NOMO-1 treated with DMSO at 0.1 percent for 48 hours (cell line): ENCODE results near the gene EEF1AKMT4.
A peak's percentile ranks its signal among the peaks of the same experiment; 100 is the strongest.
"Not testable (repeated sequence)": the region's sequence is repeated elsewhere in the genome, so short reads cannot be mapped to it uniquely, and the experiment has no call there.

ENCODE experiments used
- DNase-seq: peaks from one replicate; lab custom pipeline; 2025; ENCODE audit not compliant: unreplicated experiment; lab: John Stamatoyannopoulos, UW

EEF1AKMT4 gene

DNA sequence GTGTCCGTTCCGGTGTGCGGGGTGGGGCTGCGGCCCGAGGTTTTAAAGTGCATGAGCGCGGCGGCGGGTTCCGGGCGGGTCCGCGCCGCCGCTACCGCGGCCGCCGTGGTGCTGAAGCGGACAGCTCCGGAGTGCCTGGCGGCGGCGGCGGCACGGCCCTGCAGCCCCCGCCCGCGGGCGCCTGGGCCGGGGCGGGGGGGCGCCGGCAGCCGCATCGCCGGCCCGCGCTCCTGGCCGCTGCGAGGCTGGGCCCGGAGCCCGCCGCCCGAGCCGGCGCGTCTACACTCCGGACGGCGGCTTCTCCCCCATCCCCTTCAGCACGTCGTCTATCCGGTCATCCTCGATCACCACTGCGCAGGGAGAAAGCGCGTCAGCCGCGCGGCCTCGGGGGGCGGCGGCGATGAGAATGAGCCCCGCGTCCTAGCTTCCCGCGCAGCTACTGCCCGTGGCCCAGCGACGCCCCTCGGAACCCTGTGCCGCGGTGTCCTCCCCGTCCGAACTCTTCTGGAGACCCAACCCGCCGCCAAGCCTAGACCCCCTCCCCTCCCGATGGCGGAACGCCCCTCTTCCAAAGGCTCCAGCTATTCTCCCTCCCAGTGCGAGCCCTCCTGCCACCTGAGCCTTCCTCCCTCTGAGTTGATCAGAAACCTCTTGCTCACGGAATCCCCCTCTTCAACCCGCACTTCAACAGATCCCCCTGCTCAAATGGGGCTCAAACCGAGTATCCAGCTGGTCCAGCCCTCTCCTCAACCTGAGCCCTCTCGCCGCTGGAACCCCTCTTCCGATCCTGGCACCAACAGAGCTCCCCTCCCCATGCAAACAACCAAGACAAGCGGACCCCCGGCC lies 10.6 kb downstream of the EEF1AKMT4 start:
- peak; percentile 44 for DNase-seq

DNA sequence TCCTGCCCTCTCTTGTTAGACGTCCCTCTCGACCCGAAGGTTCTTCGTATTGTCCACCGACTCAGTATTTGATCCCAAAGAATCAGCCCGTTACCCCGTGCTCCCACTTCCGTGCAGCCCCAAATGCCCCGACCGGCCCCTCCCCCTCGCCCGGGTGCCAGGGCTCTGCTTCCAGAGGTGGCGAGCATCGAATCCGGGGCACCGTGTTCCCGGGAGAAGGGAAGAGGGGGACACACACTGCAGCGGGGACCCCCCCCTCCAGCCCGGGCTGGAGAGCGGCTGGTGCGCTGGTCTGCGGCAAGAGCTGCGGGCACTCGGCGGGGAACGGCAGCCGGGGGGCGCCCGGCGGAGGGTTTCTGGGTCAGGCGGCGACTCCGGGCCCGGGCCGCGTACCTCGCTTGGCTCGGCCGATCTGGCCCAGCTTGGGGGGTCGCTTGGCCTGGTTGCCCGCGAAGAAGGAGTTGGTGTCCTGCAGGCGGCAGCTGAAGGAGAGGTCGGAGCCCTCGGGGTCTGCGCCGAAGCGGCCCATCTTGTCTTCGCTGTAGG lies 11.3 kb downstream of the EEF1AKMT4 start:
- no peak for DNase-seq

DNA sequence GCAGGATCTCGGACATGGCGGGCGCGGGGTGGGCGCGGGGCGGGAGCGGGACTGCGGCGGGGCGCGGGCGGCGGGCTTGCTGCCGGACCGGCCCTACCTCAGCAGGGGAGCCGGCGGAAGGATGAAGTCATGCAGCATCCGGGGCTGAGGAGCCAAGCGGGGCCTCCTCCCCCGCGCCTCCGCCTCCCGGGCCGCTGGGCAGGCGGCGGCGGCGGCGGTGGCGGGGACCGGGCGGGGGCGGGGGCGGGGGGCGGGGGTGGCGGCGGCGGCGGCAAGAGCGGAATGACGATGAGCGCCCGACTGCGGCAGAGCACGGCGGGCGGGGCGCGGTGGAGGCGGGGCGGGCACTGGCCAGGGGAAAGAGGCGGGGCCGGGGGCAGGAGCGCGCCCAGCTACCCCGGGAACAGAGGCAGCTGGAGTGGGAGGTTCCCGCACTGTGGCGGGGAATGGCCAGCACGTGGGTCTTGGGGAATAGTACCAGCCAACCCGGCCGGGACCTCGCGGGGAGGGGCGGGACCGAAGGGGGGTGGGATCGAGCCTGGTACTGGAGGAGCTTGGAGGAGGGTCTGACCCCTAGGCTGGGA lies 11.9 kb downstream of the EEF1AKMT4 start, which contains the start of gene CAMK2N2:
Gene CAMK2N2, minus strand, starts transcription at position 284 of the 584 bp plus-strand sequence. Its CDS starts 268 bp downstream, at position 16.
- DNase-seq, result peak; percentile 28

DNA sequence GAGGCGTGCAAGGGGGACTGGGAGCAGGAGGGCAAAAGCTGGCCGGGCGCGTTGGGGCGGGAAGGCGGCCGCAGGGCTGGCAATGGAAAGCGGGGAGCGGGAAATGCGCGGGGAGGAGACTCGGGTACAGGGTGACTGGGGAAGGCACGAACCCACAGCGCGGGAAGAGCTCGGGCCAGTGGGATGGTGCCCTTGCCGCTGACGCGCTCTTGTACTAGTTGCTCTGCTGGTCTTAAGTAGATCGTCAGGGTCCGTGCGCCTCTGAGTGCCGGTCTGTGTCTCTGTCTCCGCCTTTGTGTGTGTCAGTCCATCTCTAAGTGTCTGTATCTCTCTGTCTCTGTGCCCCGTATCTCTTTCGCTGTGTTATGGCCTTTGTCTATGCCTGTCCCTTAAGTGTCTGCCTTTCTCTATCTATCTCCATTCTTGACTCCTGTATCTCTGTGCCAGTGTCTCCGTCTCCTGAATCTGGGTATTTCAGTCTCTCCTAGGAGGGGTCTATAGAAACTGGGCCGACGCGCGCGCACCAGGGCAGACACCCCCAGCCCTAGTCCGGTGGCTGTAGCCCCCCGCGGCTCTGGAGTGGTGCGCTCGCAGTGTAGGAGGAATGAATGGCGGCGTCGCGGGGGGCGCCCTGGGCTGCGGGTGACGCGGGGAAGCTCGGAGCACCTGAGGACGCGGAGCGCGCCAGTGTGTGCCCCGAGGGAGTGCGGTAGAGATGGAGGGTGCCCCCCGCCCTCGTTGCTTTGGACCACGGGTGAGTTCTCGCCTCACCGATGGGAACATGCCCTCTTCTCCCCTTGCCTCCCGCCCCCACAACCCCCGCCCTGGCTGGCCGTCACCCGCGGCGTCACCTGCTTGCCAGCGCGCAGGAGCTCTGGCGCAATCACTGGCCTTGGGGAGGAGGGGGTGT lies 12.6 kb downstream of the EEF1AKMT4 start:
- peak; percentile 27 for DNase-seq

DNA sequence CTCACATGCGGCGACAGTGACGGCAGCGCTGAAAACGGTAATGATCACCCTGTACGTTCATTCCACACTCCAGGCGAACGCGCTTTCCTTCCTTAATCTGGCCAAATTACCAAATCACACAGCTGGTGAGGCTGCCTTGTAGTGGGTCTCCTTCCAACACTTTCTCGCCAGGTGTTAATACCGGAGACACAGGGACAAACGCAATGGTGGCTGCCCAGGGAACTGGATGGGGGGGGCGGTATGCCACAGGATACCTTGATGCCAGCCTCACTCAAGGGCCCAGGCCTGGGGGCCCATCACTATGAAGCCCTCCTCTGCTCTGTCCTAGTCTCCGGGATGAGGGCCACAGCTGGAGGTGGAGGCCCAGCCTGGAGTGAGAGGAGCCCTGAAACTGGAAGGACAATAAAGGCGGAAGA lies 13.3 kb downstream of the EEF1AKMT4 start:
- no peak for DNase-seq

DNA sequence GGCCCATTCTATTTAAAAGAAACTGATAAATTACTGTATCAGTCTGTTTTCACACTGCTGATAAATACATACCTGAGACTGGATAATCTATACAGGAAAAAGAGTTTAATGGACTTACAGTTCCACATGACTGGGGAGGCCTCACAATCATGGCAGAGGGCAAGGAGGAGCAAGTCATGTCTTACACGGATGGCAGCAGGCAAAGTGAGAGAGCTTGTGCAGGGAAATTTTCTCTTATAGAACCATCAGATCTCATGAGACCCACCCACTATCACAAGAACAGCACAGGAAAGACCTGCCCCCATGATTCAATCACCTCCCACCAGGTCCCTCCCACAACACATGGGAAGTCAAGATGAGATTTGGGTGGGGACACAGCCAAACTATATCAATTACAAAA lies 17.8 kb downstream of the EEF1AKMT4 start:
- DNase-seq, result not testable (repeated sequence)

DNA sequence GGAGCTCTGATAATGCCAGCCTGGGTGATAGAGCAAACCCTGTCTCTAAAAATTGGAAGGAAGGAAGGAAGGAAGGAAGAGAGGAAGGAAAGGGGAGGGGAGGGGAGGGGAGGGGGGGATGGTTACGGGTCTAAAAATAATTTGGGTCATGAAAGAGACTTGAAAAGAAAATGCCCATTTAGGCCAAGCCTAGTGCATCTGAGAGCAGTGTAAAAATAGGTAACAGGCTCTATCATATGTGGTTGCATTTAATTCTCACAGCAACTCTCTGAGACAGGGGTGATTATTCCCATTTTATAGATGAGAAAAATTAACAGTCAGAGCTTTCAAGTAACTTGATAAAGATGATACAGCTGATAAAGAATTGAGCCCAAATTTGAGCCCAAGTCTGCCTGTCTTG lies 22.8 kb downstream of the EEF1AKMT4 start:
- no peak for DNase-seq

DNA sequence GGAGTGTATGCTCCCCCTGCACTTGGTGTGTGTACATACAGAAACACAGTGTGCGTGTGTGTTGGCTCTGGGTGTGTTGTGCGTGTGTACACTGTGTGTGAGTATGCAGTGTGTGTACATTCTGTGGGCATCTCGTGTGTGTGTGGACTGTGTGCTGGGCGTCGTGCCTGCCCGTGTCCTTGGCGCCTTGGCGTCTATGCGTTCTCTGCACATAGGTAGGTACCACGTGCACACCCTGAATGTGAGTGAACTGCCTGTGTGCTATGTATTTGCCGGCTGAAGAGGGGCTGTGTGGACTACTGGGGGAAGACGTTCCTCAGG lies 25.9 kb downstream of the EEF1AKMT4 start:
- no peak for DNase-seq

DNA sequence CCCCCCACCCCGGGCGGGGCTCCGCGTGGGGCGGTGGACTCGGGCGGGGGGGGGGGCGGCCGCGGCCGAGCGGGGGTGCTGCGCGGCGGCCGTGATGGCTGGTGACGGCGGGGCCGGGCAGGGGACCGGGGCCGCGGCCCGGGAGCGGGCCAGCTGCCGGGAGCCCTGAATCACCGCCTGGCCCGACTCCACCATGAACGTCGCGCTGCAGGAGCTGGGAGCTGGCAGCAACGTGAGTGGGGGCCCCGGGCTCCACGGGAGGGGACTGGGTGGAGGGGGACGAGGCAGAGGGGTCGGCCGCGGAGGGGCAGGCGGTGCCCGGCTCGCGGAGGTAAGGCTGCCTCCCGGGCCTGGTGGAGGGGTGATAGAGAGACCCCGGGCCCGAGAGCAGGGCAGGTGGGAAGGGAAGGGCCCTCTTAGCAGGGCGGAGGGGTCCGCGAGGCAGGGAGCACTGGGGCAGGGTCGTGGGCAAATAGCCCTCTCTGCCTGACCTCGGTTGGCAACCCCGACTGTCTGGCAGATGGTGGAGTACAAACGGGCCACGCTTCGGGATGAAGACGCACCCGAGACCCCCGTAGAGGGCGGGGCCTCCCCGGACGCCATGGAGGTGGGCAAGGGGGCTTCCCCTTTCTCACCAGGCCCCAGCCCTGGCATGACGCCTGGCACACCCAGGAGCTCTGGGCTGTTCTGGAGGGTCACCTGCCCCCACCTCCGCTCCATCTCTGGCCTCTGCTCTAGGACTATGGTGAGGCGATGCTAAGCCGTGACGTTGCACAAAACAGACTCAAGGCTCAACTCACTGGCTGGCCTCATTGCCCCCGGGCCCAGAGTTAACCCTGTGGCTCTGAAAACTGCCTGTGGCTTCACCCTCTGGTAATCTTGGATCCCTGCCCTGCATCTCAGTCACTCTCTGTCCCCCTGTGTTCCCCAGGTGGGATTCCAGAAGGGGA lies 26.8 kb downstream of the EEF1AKMT4 start, which contains the start of gene ECE2:
Gene ECE2, plus strand, starts transcription at position 62 of the 950 bp plus-strand sequence. Its CDS starts 132 bp downstream, at position 194.
- DNase-seq, result no peak

DNA sequence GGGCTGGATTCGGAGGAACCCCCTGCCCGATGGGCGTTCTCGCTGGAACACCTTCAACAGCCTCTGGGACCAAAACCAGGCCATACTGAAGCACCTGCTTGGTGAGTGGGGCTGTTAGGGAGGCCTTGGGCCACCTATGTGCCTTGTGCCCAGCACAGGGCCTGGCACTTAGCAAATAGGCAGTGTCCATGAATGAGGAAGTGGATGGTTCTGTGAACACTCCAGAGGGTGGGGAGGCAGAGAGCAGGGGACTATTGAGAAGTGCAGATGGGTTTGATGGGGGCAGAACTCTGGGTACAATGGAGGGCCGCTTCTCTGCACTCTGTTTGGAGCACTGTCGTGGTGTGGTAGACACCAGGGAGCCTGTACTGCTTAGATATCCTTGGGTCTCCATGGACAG lies 27.9 kb downstream of the EEF1AKMT4 start:
- no peak for DNase-seq

DNA sequence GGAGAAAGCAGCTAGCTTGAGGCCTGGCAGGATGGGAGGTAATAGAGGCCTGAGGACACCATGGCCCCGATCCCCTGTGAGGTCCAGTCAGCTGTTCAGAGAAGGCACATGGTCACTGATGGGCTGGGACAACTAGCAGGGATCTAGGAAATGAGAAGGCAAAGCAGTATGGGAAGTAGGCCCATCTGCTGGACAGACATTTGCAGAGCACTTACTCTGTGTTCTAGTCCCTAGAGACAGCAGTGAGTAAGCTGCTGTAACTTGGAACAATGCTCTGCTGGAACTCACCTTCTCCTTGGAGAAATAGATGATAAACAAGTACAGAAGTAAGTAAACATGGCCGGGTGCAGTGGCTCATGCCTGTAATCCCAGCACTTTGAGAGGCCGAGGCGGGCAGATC lies 33.5 kb downstream of the EEF1AKMT4 start:
- no peak for DNase-seq

DNA sequence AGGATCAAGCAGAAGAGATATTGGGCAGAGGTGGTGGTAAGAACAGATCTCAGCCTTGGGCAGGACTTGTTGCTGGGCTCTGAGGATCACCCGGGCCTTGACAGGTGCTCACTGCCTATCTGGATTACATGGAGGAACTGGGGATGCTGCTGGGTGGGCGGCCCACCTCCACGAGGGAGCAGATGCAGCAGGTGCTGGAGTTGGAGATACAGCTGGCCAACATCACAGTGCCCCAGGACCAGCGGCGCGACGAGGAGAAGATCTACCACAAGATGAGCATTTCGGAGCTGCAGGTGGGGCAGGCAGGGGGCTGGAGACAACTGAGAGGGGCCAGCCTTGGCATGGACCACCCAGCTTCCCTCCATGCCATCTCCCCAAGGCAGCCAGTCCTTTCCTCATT lies 34.2 kb downstream of the EEF1AKMT4 start:
- DNase-seq, result no peak

DNA sequence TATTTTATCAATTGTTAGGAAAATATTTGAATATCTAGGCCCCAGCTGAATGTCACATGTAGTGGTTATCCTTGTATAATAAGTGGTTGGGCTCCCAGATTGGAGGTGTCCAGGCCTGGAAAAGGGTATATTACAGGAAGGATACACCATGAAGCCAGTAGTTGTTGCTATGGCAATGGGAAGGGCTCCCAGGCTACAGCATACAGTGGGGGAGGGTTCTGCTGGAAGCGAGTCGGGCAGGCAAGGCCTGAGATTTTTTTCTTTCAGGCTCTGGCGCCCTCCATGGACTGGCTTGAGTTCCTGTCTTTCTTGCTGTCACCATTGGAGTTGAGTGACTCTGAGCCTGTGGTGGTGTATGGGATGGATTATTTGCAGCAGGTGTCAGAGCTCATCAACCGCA lies 35.2 kb downstream of the EEF1AKMT4 start:
- peak; percentile 52 for DNase-seq

DNA sequence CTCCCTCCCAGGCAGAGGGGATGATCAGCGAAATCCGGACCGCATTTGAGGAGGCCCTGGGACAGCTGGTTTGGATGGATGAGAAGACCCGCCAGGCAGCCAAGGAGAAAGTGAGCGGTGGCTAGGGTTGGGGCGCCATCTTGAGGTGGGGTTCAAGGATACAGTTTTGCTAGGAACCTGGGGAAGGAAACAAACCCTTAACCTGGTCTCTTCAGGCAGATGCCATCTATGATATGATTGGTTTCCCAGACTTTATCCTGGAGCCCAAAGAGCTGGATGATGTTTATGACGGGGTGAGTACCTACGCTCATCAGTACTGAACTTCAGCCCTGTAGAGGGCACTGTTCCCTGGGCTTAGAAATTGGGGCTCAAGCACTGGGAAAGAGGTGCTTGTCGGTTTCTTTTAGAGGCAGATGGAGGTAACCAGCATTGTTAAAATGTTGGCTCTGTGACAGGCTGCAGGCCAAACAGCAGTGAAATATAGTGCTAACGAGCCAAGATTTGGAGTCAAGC lies 40.0 kb downstream of the EEF1AKMT4 start:
- DNase-seq, result peak; percentile 55

DNA sequence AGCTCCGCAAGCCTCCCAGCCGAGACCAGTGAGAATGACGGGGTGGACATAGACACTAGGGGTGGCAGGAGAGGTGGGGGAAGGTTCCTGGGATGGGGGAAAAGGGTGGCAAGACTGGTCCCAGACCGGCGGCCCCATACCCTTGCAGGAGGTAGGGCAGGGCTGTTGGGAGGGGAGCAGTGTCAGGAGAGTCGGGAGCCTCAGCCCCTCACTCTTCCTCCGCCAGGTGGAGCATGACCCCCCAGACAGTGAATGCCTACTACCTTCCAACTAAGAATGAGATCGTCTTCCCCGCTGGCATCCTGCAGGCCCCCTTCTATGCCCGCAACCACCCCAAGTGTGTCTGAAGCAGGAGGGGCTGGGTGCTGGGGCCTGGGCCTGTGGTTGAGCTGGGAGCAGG lies 40.9 kb downstream of the EEF1AKMT4 start:
- no peak for DNase-seq

DNA sequence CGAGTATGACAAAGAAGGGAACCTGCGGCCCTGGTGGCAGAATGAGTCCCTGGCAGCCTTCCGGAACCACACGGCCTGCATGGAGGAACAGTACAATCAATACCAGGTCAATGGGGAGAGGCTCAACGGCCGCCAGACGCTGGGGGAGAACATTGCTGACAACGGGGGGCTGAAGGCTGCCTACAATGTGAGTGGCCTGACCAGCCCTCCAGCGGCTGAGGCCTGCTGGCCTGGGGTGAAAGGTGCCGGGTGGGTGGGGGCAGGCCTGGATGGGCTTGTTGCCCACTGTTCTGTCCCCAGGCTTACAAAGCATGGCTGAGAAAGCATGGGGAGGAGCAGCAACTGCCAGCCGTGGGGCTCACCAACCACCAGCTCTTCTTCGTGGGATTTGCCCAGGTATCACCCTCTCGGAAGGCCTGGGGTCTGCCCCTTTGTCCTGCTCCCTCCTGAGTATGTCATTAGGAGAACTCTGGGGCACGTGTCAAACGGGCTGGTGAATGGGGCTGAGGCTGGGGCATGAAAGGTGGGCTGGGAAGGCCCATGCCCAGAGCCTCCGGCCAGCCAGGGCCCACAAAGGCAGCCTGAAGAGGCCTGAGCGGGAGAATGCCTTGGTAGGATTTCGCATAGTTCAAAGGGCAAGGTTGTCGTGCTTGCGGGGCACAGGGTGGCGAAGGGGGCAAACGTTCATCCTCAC lies 41.7 kb downstream of the EEF1AKMT4 start:
- DNase-seq, result no peak

DNA sequence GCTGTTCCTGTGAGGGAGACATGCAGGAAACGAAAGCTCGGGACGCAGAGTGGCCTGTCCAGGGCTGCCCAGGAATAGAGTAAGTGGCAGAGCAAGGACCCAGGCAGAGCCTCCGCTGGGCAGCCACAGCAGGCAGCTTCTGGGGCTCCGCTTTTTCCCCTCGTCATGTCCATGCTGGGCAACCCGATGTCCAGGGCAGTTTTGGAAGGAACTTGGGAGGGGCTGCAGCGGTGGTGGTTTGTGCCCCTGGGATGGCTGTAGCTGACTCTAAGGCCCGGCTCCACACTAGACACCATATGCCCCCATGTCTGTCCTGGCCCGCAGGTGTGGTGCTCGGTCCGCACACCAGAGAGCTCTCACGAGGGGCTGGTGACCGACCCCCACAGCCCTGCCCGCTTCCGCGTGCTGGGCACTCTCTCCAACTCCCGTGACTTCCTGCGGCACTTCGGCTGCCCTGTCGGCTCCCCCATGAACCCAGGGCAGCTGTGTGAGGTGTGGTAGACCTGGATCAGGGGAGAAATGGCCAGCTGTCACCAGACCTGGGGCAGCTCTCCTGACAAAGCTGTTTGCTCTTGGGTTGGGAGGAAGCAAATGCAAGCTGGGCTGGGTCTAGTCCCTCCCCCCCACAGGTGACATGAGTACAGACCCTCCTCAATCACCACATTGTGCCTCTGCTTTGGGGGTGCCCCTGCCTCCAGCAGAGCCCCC lies 42.4 kb downstream of the EEF1AKMT4 start:
- no peak for DNase-seq

DNA sequence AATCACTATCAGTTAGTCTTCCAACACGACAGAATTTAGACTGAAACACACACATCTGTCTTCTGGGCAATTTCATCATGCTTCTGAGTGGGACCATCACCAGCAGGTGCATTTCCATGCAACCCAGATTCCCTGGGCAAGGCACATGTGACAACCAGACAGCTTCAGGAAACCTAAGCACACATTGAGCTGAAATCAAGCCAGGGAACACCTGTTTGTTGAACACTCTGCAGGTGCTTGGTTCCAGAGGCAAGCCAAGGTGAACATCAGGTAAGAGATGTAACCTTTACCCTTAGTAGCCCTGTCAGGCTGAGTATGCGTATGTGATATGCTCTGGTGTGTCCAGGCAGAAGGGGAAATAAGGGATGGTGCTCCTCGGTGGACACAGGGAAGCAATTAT lies 46.3 kb downstream of the EEF1AKMT4 start:
- no peak for DNase-seq

DNA sequence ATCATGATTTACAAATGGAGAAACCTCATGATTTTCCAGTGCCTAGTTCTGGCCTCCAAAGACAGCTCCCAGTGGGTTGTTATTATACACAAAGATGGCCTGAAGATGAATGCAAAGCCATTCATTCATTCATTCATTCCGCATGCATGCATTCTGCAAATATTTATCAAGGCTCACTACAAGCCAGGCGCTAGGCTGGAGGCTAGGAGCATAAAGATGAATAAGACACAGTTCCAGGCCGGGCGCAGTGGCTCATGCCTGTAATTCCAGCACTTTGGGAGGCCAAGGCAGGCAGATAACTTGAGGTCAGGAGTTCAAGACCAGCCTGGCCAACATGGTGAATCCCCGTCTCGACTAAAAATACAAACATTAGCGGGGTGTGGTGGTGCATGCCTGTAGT lies 47.1 kb downstream of the EEF1AKMT4 start:
- DNase-seq, result no peak
